HG02763 (cell line): Measurements from ENCODE around the gene GGA2.

ENCODE experiments used
- ATAC-seq: cut with Tn5 transposase; IDR thresholded peaks from one replicate; pipeline ENCODE4 v1.9.1; 2021; ENCODE audit warnings: mild to moderate bottlenecking, moderate library complexity; ENCODE audit not compliant: unreplicated experiment

The GGA2 gene

GRCh38 chr16:23428351-23428750, 81.9 kb downstream of the GGA2 start:
- no peak for ATAC-seq

GRCh38 chr16:23424292-23424958, 85.9 kb downstream of the GGA2 start:
- no peak for ATAC-seq

- no peak for ATAC-seq
Measured at GRCh38 chr16:23423496-23424049, 86.7 kb downstream of the GGA2 start.

- ATAC-seq = no peak
Measured at GRCh38 chr16:23420011-23420410, 90.3 kb downstream of the GGA2 start.

GRCh38 chr16:23416816-23417215, 93.5 kb downstream of the GGA2 start:
- ATAC-seq = no peak

GRCh38 chr16:23414731-23415130, 95.6 kb downstream of the GGA2 start:
- no peak for ATAC-seq
